Measurements from ENCODE around the gene AFF1. TPM values are rescaled to one million over a fixed set of nuclear protein-coding genes. Genes with fewer than 3 reads are reported as not detected.
"Not testable (repeated sequence)": the region's sequence is repeated elsewhere in the genome, so short reads cannot be mapped to it uniquely, and the experiment has no call there.

AFF1 gene
- total RNA-seq, 1 donor from 2014 or later, result 18.8 TPM

DNA sequence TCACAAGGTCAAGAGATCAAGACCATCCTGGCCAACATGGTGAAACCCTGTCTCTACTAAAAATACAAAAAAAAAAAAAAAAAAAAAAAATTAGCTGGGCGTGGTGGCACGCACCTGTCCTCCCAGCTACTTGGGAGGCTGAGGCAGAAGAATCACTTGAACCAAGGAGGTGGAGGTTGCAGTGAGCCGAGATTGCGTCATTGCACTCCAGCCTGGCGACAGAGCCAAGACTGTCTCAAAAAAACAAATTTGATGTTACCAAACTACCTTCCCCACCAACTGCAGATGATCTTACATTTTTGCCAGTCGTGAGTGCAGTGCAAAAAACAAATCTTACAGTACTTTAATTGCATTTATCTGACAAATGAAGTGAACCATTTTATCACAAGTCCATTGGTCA lies 211.1 kb downstream of the AFF1 start:
- not testable (repeated sequence) for DNase-seq (ENCODE audit: low read depth, low spot score)

GRCh38 chr4:87147116-87147515 lies 212.3 kb downstream of the AFF1 start:
- no peak for DNase-seq (ENCODE audit: low read depth, low spot score)

GRCh38 chr4:87150498-87151261 lies 215.9 kb downstream of the AFF1 start:
- DNase-seq (ENCODE audit: low read depth, low spot score), result peak; percentile 26

DNA sequence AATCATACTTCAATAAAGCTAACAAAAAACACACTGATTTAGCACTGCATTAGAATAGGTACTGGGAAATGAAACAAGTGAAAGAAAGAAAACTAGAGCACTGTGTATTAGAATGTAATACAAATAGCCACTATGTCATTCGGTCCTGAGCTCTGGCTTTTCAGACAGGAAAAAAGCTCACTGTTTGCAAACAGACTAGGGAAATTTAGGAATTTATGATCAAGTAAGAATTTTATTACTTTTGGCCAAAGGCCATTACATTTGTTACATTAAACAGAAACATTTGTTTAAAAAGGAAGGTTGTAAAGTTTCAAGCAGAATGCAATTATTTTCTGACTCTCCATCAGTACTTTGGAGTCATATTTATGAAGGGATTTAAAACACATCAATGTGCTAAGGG lies 216.9 kb downstream of the AFF1 start:
- no peak for DNase-seq (ENCODE audit: low read depth, low spot score)

DNA sequence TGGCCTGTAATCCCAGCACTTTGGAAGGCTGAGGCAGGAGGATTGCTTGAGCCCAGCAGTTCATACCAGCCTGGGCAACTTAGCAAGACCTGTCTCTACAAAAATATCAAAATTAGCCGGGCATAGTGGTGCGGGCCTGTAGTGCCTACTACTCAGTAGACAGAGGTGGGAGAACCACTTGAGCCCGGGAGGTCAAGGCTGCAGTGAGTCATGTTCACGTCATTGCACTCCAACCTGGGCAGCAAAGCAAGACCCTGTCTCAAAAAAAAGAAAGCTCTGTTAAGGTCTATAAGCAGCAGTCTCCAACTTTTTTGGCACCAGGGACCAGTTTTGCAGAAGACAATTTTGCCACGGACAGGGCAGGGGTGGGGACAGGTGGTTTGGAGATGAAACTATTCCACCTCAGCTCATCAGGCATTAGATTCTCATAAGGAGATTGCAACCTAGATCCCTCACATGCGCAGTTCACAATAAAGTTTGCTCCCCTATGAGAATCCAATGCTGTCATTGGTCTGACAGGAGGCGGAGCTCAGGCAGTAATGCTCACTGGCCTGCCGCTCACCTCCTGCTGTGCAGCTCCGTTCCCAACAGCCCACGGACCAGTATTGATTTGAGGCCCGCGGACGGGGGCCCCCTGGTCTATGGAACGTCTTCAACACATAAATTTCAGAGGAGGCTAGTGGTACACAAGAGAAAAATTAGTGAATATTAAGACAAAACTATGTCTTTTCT lies 217.7 kb downstream of the AFF1 start:
- DNase-seq (ENCODE audit: low read depth, low spot score), result no peak

DNA sequence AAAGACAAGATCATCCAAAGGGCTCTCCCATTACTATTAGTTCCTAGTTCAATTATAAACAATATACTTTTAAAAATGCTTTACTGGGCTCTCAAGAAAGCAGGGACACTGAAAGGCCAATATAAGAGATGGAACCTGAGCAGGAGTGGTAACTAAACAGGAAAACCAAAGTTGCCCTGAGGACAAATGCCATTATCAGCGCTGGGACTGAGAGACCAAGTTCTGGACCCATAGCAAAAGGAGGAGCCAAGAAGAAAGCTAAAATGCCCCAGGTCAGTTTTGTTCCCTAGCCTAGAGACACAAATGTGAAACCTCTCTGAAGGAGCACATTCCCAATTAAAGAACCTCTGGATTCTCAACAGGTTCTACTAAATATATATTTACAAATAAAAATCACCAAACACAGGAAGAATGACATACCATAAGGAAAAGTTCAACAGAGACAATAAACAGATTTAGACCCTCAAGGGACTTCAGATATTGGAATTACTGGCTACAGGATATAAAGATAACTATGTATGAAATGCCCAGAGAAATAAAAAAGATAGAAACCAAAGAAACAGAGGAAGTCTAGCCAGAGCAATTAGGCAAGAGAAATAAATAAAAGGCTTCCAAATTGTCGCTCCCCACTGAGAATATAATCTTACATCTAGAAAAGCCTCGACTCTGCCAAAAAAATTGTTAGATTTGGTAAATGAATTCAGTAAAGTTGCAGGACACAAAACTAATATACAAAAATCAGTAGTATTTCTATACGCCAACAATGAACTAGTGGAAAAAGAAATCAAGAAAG lies 218.5 kb downstream of the AFF1 start:
- DNase-seq (ENCODE audit: low read depth, low spot score), result no peak

DNA sequence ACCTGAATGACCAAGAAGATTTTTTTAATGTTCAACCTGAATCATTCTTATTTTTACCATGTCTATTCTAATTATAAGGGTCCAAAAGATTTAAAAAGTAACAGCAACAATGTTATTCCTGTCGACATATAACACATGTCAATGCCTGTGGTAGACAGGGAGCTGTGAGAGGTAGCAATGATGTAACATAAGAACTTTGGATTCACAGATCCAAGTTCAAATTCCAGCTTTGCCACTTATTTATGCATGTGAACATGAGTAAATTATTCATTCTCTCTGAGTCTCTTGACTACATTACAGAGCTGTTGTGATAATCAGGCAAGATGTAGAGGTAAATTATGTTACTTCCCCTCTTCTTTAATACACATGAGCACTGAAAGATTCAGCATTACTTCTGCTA lies 231.1 kb downstream of the AFF1 start:
- no peak for DNase-seq (ENCODE audit: low read depth, low spot score)

DNA sequence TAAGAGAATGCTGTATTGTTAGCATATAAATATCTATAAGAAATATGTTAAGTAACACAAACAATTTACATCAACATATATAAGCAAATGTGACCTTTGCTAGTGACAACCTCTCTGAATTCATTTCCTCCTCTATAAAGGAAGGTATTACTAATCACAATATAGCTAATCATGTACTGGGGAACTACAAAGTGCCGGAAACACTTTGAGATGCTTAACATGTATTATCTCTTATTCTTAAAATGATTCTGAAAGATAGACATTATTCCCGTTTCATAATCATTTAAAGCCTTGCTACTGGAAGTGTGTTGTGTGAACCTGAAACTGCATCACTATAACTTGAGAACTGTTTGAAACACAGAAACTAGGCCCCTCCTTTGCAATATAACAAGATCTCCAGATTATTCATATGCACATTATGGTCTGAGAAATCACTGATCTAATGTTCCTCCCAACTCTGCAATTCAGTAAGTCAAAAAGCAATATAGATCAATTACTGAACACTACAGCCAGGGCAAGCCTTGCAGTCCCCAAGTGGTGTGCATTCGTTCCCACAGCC lies 231.6 kb downstream of the AFF1 start:
- no peak for DNase-seq (ENCODE audit: low read depth, low spot score)

DNA sequence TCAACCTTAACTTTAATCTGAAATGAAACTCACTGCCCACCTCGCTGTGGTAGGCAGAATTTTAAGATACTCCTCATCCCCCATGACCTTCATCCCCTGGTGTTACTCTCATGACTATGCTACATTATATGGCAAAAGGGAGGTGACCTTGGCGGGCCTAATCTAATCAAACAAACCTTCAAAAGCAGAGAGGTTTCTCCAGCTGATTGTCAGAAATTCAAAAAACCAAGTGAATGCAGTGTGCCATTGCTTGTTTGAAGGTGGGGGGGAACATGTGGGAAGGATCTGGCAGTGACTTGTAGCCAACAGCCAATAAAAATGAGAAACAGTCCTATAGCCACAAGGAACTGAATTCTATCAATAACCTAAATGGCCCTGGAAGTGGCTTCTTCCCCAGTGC lies 237.1 kb downstream of the AFF1 start:
- no peak for DNase-seq (ENCODE audit: low read depth, low spot score)

DNA sequence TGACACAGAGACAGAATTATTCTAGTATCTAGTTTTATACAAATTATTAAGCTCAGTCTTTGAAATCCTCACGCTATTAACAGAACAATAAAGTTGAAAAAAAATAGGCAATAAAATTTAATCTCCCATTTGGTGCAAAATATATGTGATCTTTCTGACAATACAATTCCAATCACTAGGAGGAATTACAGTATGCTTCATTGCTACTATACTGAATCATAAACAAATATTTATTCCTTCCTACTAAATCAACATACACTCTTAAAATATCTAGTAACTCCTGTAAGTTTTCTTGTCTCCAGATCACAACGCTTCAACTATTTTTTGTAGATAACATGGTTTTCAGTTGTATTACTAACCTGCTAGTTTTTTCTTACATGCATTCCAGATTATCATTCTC lies 239.9 kb downstream of the AFF1 start:
- no peak for DNase-seq (ENCODE audit: low read depth, low spot score)

DNA sequence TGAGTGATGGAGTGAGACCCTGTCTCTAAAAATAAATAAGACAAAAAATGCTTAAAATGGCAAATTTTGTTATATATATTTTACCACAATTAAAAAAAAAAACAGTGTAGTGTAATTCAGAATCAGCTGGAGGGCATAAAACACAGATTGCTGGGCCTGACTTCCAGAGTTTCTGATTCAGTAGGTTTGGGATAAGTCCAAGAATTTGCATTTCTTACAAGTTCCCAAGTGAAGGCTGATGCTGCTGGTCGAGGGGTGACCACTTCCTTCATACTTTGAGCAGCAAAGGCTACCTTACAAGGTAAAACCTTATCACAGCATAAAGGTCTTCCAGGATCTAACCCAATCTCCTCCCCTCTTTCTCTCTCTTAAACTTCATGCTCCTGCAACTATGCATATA lies 244.9 kb downstream of the AFF1 start:
- DNase-seq (ENCODE audit: low read depth, low spot score), result no peak

DNA sequence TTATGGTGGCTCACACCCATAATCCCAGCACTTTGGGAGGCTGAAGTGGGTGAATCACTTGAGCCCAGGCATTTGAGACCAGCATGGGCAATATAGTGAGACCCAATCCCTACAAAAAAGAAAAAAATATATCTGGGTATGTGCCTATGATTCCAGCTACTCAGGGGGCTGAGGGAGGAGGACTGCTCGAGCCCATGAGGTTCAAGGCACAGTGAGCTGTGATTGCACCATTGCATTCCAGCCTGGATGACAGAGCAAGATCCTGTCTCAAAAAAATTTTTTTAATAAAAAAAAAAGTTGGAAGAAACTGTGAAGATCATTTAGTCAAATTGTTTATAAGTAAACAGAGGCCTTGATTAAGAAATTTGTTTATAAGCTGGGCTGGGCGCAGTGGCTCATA lies 246.0 kb downstream of the AFF1 start:
- DNase-seq (ENCODE audit: low read depth, low spot score), result no peak

- DNase-seq (ENCODE audit: low read depth, low spot score), result no peak
Measured at GRCh38 chr4:87185146-87185870, 250.5 kb downstream of the AFF1 start.

GRCh38 chr4:87188048-87188447 lies 253.2 kb downstream of the AFF1 start:
- no peak for DNase-seq (ENCODE audit: low read depth, low spot score)

- DNase-seq (ENCODE audit: low read depth, low spot score), result no peak
Measured at GRCh38 chr4:87188932-87189331, 254.1 kb downstream of the AFF1 start.

Other genes starting within 250 kb of the AFF1 start
- 0.07 and 0.13 TPM in 2 replicates for gene SLC10A6, start 85.6 kb upstream of the AFF1 start, total RNA-seq
- 0.40 and 0.88 TPM in 2 replicates for gene C4orf36, start 42.6 kb upstream of the AFF1 start, total RNA-seq